Measurements from ENCODE around the gene SLMAP.

GRCh38 chr3:57792198-57792597 is 36.1 kb downstream of the SLMAP start:
- no peak for TF ChIP-seq EZH2 (IDR thresholded peaks at IDR 0.05; ENCODE audit: borderline replicate concordance, insufficient read depth, low read depth, low read length, poor library complexity, severe bottlenecking)
- TF ChIP-seq, protein P1, sequence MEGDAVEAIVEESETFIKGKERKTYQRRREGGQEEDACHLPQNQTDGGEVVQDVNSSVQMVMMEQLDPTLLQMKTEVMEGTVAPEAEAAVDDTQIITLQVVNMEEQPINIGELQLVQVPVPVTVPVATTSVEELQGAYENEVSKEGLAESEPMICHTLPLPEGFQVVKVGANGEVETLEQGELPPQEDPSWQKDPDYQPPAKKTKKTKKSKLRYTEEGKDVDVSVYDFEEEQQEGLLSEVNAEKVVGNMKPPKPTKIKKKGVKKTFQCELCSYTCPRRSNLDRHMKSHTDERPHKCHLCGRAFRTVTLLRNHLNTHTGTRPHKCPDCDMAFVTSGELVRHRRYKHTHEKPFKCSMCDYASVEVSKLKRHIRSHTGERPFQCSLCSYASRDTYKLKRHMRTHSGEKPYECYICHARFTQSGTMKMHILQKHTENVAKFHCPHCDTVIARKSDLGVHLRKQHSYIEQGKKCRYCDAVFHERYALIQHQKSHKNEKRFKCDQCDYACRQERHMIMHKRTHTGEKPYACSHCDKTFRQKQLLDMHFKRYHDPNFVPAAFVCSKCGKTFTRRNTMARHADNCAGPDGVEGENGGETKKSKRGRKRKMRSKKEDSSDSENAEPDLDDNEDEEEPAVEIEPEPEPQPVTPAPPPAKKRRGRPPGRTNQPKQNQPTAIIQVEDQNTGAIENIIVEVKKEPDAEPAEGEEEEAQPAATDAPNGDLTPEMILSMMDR (IDR thresholded peaks at IDR 0.05), result no peak

Data from B cell (primary cell).